Sigmoid colon (tissue), 7 donors: Measurements from ENCODE around the gene NPAS2. TPM values are rescaled to one million over a fixed set of nuclear protein-coding genes. Genes with fewer than 3 reads are reported as not detected.

Source experiments
- DNase-seq: peaks from one replicate; pipeline ENCODE4 v3.0.0-alpha.2; 2019
- H3K27ac ChIP-seq, 4 donors: fragments of 200-600 bp; sonication (generic); one replicate each; pipeline ENCODE4 v1.5.1; 2016 to 2019; ENCODE audit warnings: mild to moderate bottlenecking in 1 of 4
- H3K27me3 ChIP-seq, 3 donors: fragments of 200-600 bp; sonication (generic); one replicate each; pipeline ENCODE4 v1.5.1; 2019; ENCODE audit warnings: mild to moderate bottlenecking in 1 of 3
- H3K36me3 ChIP-seq, 4 donors: fragments of 200-600 bp; sonication (generic); one replicate each; pipeline ENCODE4 v1.5.1; 2016 to 2019
- H3K4me1 ChIP-seq, 4 donors: fragments of 200-600 bp; sonication (generic); one replicate each; pipeline ENCODE4 v1.5.1; 2017 to 2019
- H3K4me3 ChIP-seq, 4 donors: fragments of 200-600 bp; sonication (generic); one replicate each; pipeline ENCODE4 v1.5.1; 2017 to 2019; ENCODE audit warnings: mild to moderate bottlenecking in 2 of 4, moderate library complexity in 1 of 4
- H3K9me3 ChIP-seq, 4 donors: fragments of 200-600 bp in 3 of 4; sonication (generic) in 3 of 4; one replicate each; pipeline versions ENCODE4 v1.5.1 to v1.6.1; 2013 to 2019
- EP300 ChIP-seq, 4 donors: sonication (generic); formaldehyde crosslinking; IDR thresholded peaks; one replicate each; pipeline ENCODE4 v1.6.1; 2017; ENCODE audit warnings: antibody characterized with exemption in 4 of 4
- POLR2A ChIP-seq, 2 donors: fragments of 450-650 bp; IDR thresholded peaks; one replicate each; pipeline ENCODE4 v1.6.1; 2016; ENCODE audit warnings: antibody characterized with exemption in 2 of 2, mild to moderate bottlenecking in 2 of 2, moderate library complexity in 2 of 2
- POLR2AphosphoS5 ChIP-seq, 4 donors: sonication (generic); formaldehyde crosslinking; IDR thresholded peaks; one replicate each; pipeline ENCODE4 v1.6.1; 2017; ENCODE audit warnings: antibody characterized with exemption in 4 of 4
- WGBS, 2 donors: extraction: QIAGEN DNeasy Blood & Tissue Kit; methylation state at CpG; one replicate each; pipeline ENCODE4 v1.1.7; 2013; 5-methylcytosine and 5-hydroxymethylcytosine counted together
- intact Hi-C: fragments of 100-400 bp; cut with DNase I; formaldehyde crosslinking; loops from one replicate; pipeline ENCODE4 v1.15.1; 2023
- polyA plus RNA-seq, 3 donors: library from polyadenylated mRNA; stranded (reverse); fragments of 200-250 nt; gene quantifications; one replicate each; pipeline ENCODE4 v1.2.3, GENCODE V29; 2013
- total RNA-seq, 4 donors: library from RNA; depleted of rRNA; stranded (reverse); fragments of >200 nt; gene quantifications; one replicate each; pipeline ENCODE4 v1.1.0, GENCODE V29; 2016
- TF ChIP-seq, protein P1 (sequence below), 4 experiments: fragments of 450-650 bp in 3 of 4; fragments of 200-600 bp in 1 of 4; IDR thresholded peaks; one replicate each; pipeline ENCODE4 v1.5.1; 2016 to 2019; ENCODE audit warnings: antibody characterized with exemption in 4 of 4, mild to moderate bottlenecking in 3 of 4, moderate library complexity in 2 of 4
- donor health status: healthy with polysubstance abuse.
- donor health status: Bipolar disorder and iron deficiency.
- donor health status: healthy.

The NPAS2 gene
- total and polyA plus RNA-seq, 7 donors = 14.2 to 53.9 (median 23.2) TPM

DNA sequence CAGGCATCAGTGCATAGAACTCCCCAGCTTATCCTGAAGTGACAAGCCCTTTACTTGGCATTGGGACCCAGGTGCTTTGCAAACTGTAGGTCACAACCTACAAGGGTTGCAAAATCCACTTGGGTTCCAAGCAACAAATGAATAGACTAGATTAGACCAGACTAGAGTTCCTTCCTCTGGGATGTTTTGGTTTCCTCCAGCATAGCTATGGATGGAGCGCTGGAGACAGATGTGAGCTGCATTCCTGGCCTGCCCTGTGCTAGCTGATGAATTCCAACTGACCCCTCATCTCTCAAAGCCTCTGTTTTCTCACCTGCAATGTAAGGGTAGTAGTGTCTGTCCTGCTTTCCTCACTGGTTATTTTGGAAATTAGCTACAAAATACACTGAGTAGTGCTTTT lies 86.2 kb downstream of the NPAS2 start:
- DNase-seq = no peak
- H3K27me3 ChIP-seq = no peaks in the 10 kb centered on the region
- no peak overlapping the region for H3K27ac ChIP-seq
- 83 to 96% methylated on average over 1 of the region's 1 CpG for WGBS, 2 donors
- peaks cover 0 to 15% (median 12%) of the 10 kb centered on the region in 4 donors for H3K4me1 ChIP-seq
- H3K9me3 ChIP-seq = no peaks in the 10 kb centered on the region
- H3K36me3 ChIP-seq = peaks cover 0 to 5% (median 0%) of the 10 kb centered on the region in 4 donors
- intact Hi-C loops = no loop called here
- TF ChIP-seq POLR2AphosphoS5 (IDR thresholded peaks at IDR 0.05) = no peak
- TF ChIP-seq, protein P1, sequence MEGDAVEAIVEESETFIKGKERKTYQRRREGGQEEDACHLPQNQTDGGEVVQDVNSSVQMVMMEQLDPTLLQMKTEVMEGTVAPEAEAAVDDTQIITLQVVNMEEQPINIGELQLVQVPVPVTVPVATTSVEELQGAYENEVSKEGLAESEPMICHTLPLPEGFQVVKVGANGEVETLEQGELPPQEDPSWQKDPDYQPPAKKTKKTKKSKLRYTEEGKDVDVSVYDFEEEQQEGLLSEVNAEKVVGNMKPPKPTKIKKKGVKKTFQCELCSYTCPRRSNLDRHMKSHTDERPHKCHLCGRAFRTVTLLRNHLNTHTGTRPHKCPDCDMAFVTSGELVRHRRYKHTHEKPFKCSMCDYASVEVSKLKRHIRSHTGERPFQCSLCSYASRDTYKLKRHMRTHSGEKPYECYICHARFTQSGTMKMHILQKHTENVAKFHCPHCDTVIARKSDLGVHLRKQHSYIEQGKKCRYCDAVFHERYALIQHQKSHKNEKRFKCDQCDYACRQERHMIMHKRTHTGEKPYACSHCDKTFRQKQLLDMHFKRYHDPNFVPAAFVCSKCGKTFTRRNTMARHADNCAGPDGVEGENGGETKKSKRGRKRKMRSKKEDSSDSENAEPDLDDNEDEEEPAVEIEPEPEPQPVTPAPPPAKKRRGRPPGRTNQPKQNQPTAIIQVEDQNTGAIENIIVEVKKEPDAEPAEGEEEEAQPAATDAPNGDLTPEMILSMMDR (IDR thresholded peaks at IDR 0.05) = no peak
- TF ChIP-seq EP300 (IDR thresholded peaks at IDR 0.05) = no peak
- no peak for TF ChIP-seq POLR2A (IDR thresholded peaks at IDR 0.05)
- no peak overlapping the region for H3K4me3 ChIP-seq

DNA sequence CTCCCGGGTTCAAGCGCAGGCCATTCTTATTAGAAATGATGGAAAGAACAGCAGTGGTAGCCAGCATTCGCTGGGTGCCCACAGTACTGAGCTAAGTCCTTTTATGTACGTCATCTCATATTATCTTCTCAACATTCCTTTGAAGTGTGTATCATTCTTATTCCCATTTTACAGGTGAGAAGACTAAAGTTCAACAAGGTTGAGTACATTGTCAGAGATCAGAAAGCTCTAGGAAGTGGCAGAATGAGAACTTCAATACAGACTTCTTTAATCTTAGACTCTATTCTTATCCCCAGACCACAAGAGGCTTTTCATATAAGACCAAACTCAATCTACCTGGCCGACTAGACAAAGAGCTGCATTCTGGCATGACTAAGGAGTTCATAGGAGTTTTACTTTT lies 86.7 kb downstream of the NPAS2 start:
- Histone ChIP-seq H3K4me1 (peaks cover 0 to 15% (median 12%) of the 10 kb centered on the region in 4 donors), H3K4me3 (no peak overlapping the region), H3K36me3 (peaks cover 0 to 5% (median 0%) of the 10 kb centered on the region in 4 donors), H3K27me3 (no peaks in the 10 kb centered on the region), H3K27ac (no peak overlapping the region), H3K9me3 (no peaks in the 10 kb centered on the region)
- intact Hi-C loops = no loop called here
- DNase-seq = no peak
- 89 to 95% methylated on average over 5 of the region's 5 CpGs for WGBS, 2 donors
- TF ChIP-seq POLR2AphosphoS5 (IDR thresholded peaks at IDR 0.05) (no peak), EP300 (IDR thresholded peaks at IDR 0.05) (no peak), POLR2A (IDR thresholded peaks at IDR 0.05) (no peak)
- TF ChIP-seq, protein P1 (IDR thresholded peaks at IDR 0.05) = no peak

DNA sequence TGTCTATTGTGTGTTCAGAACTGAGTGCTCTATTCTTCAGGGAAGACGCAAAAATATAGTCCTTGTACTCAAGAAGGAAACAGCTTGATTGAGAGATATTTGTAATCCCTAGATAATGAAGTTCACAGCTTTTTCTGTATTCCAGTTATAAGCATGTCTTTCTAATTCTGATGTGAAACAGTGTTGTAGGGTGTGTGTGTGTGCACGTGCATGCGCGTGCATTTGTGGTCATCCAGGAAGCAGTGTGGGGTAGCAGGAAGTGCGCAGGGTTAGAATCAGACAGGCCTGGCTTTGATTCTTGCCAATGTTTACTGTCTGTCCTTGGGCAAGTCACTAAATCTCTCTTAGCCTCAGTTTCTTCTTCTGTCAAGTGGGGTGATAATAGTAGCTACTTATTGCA lies 87.9 kb downstream of the NPAS2 start:
- WGBS, 2 donors = 66 to 86% methylated on average over 5 of the region's 5 CpGs
- no peak overlapping the region for H3K27ac ChIP-seq

DNA sequence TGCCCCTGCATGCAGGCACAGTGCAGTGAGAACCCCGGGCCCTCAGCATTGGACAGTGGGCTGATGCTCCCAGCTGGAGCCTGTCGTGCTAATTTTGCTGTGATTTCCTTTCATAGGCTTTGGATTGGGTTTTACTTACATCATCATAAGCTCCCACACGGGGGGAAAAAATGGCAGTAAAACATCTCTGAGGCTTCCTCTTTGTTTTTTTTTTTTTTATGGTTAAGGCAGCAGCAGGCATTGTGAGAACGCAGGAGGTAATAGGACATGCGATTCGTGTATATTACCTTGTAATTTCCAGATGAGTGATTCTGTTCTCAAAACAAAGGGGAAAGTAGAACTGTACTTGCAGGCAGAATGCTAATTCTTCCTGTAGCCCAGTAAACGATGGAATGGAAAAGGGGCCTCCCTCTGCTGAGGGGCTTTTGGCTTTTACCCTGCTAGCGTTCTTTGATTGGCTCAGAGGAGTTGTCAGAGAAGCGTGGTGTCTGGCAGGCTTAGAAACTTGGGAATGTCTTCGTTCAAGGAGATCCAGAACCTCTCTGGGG lies 89.7 kb downstream of the NPAS2 start:
- WGBS, 2 donors = 72 to 84% methylated on average over 10 of the region's 10 CpGs
- intact Hi-C loops = no loop called here
- no peak for DNase-seq
- TF ChIP-seq POLR2AphosphoS5 (IDR thresholded peaks at IDR 0.05) (no peak), EP300 (IDR thresholded peaks at IDR 0.05) (no peak), POLR2A (IDR thresholded peaks at IDR 0.05) (no peak)
- TF ChIP-seq, protein P1 (IDR thresholded peaks at IDR 0.05) = no peak
- Histone ChIP-seq H3K4me3 (no peak overlapping the region), H3K36me3 (peaks cover 0 to 5% (median 0%) of the 10 kb centered on the region in 4 donors), H3K27me3 (no peaks in the 10 kb centered on the region), H3K4me1 (no peaks in the 10 kb centered on the region), H3K9me3 (no peaks in the 10 kb centered on the region), H3K27ac (peak overlapping the region in 1 of 4 donors; percentile 20)

More for the DNA sequence above, 87.9 kb downstream of the NPAS2 start:
- no peak for DNase-seq
- H3K9me3 ChIP-seq = no peaks in the 10 kb centered on the region
- H3K4me3 ChIP-seq = no peak overlapping the region
- TF ChIP-seq EP300 (IDR thresholded peaks at IDR 0.05) (no peak), POLR2AphosphoS5 (IDR thresholded peaks at IDR 0.05) (no peak), POLR2A (IDR thresholded peaks at IDR 0.05) (no peak)
- TF ChIP-seq, protein P1 (IDR thresholded peaks at IDR 0.05) = no peak
- peaks cover 0 to 10% (median 9%) of the 10 kb centered on the region in 4 donors for H3K4me1 ChIP-seq
- intact Hi-C loops = no loop called here
- peaks cover 0 to 5% (median 0%) of the 10 kb centered on the region in 4 donors for H3K36me3 ChIP-seq
- no peaks in the 10 kb centered on the region for H3K27me3 ChIP-seq

DNA sequence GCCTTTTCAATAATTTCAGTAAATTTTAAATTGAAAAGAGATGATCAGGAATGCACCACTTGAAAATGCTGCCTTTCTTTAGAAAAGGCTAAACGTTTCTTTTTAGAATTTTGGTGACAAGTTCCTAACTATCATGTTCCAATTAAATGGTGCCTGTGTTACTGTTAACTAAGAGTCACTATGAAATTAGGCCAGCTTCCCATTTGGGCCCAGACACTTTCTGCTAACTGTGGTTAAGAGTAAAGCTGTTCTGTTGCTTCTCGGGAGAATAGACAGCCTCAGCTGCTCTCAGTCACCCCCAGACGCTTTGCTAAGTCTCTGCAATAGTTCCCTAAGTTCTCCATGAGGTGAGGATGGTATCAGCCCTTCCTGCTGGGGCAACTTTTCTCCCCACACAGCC lies 90.2 kb downstream of the NPAS2 start:
- intact Hi-C loops = no loop called here
- no peak for TF ChIP-seq POLR2AphosphoS5 (IDR thresholded peaks at IDR 0.05)
- TF ChIP-seq EP300 (IDR thresholded peaks at IDR 0.05) = no peak
- TF ChIP-seq, protein P1 (IDR thresholded peaks at IDR 0.05) = no peak
- TF ChIP-seq POLR2A (IDR thresholded peaks at IDR 0.05) = no peak

More for the DNA sequence above, 90.2 kb downstream of the NPAS2 start:
- DNase-seq = no peak
- H3K4me1 ChIP-seq = no peaks in the 10 kb centered on the region
- H3K27ac ChIP-seq = peak overlapping the region in 1 of 4 donors; percentile 20
- H3K9me3 ChIP-seq = no peaks in the 10 kb centered on the region
- no peak overlapping the region for H3K4me3 ChIP-seq
- H3K36me3 ChIP-seq = peaks cover 0 to 5% (median 0%) of the 10 kb centered on the region in 4 donors
- WGBS, 2 donors = 80 to 93% methylated on average over 3 of the region's 3 CpGs
- no peaks in the 10 kb centered on the region for H3K27me3 ChIP-seq
